Neural cell (in vitro differentiated cells): Measurements from ENCODE around the gene NBPF11.
"Not testable (repeated sequence)": the region's sequence is repeated elsewhere in the genome, so short reads cannot be mapped to it uniquely, and the experiment has no call there.

Experiments used
- CTCF ChIP-seq: fragments of 450-650 bp; IDR thresholded peaks from 2 replicates; pipeline ENCODE4 v1.5.1; 2014; ENCODE audit warnings: antibody characterized with exemption, mild to moderate bottlenecking, moderate library complexity; ENCODE audit not compliant: poor library complexity, severe bottlenecking
- EP300 ChIP-seq: fragments of 450-650 bp; conservative IDR thresholded peaks from 2 replicates; pipeline ENCODE4 v1.6.1; 2014; ENCODE audit warnings: antibody characterized with exemption, mild to moderate bottlenecking, moderate library complexity; ENCODE audit not compliant: poor library complexity, severe bottlenecking
- EZH2 ChIP-seq: fragments of 200-600, 300-800 bp; shearing (Covaris generic), sonication (generic); IDR thresholded peaks from 2 replicates; pipeline ENCODE4 v1.6.1; 2014; ENCODE audit warnings: antibody characterized with exemption, low read length, borderline replicate concordance, mild to moderate bottlenecking; ENCODE audit not compliant: insufficient read depth, poor library complexity, severe bottlenecking
- MXI1 ChIP-seq: fragments of 450-650 bp; conservative IDR thresholded peaks from 2 replicates; pipeline ENCODE4 v1.6.1; 2014; ENCODE audit warnings: antibody characterized with exemption, mild to moderate bottlenecking; ENCODE audit not compliant: poor library complexity, severe bottlenecking
- RAD21 ChIP-seq: fragments of 450-650 bp; conservative IDR thresholded peaks from 2 replicates; pipeline ENCODE4 v1.6.1; 2014; ENCODE audit warnings: antibody characterized with exemption, mild to moderate bottlenecking, moderate library complexity
- REST ChIP-seq: IDR thresholded peaks from 2 replicates; pipeline ENCODE4 v1.6.1; 2012; ENCODE audit warnings: borderline replicate concordance
- SMC3 ChIP-seq: fragments of 450-650 bp; conservative IDR thresholded peaks from 2 replicates; pipeline ENCODE4 v1.6.1; 2014; ENCODE audit warnings: antibody characterized with exemption, mild to moderate bottlenecking, moderate library complexity; ENCODE audit not compliant: poor library complexity
- TAF1 ChIP-seq: IDR thresholded peaks from 2 replicates; pipeline ENCODE4 v1.6.1; 2012; ENCODE audit warnings: low read depth

GRCh38 chr1:148146191-148146997 lies 5.7 kb downstream of the NBPF11 start:
- not testable (repeated sequence) for TF ChIP-seq CTCF, EZH2, RAD21, TAF1, REST, SMC3, MXI1, EP300
